Measurements from ENCODE around the gene HOXC10.

- no peak for TF ChIP-seq CTCF (IDR thresholded peaks at IDR 0.05)
- TF ChIP-seq POLR2A (IDR thresholded peaks at IDR 0.05), result no peak
Measured at GRCh38 chr12:54030889-54031471, 46.0 kb downstream of the HOXC10 start.
